ENCODE results near the gene SP140. TPM values are rescaled to one million over a fixed set of nuclear protein-coding genes. Genes with fewer than 3 reads are reported as not detected.

Gene SP140
- total and polyA plus RNA-seq, 2 experiments from 2014 or later, result 0.24 to 0.70 TPM

DNA sequence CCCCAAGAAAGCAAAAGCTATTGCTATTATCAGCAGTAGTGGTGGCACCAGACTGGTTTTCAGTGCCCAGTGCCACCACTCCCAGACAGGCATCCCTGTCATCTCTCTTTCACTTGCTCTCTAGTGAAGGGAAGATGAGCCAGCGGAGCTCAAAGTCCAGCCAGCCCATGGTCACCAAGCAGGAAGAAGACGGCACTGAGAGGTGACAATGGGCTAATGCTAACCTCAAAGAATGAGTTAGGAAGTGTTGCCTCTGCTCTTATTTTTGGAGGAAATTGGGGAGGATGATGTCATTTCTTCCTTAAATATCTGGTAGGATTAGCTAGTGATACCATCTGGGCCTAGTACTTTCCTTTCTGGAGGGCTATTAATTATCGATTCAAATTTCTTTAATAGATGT, 1.7 kb downstream of the SP140 start:
- DNase-seq (ENCODE audit: low spot score) (no peak), ATAC-seq (no peak)
- Histone ChIP-seq H2AFZ (no peak overlapping the region), H3K36me3 (ENCODE audit: insufficient read depth) (no peaks in the 10 kb centered on the region), H3K4me1 (ENCODE audit: insufficient read depth) (0 out of 2 replicates have a peak, but pooled peaks cover 8% of the 10 kb centered on the region), H3F3A (replicated peaks; ENCODE audit: low read depth) (no peaks in the 10 kb centered on the region), H3K4me2 (no peak overlapping the region), H3K27me3 (ENCODE audit: insufficient read depth) (no peaks in the 10 kb centered on the region), H3K4me3 (no peak overlapping the region), H3K27ac (ENCODE audit: low read depth) (no peak overlapping the region), H4K20me1 (replicated peaks; ENCODE audit: insufficient read depth) (no peaks in the 10 kb centered on the region), H3K79me2 (replicated peaks; ENCODE audit: insufficient read depth) (no peaks in the 10 kb centered on the region), H3K9me2 (ENCODE audit: insufficient read depth) (no peaks in the 10 kb centered on the region)
- Mint-ChIP-seq H3K27me3 (ENCODE audit: insufficient read depth, low read depth, poor library complexity) (peaks cover 3% of the 10 kb centered on the region), H3K4me3 (no peak overlapping the region), H3K9me3 (peaks cover 19% of the 10 kb centered on the region), H3K27ac (no peak overlapping the region), H3K36me3 (ENCODE audit: low read depth) (peaks cover 17% of the 10 kb centered on the region), H3K4me1 (peaks cover 9% of the 10 kb centered on the region; the same call in 2 of the 3 replicates)
- TF ChIP-seq JUNB (IDR thresholded peaks at IDR 0.05; ENCODE audit: unreplicated experiment) (no peak), STAT1 (IDR thresholded peaks at IDR 0.05; ENCODE audit: unreplicated experiment) (no peak), EZH2 (IDR thresholded peaks at IDR 0.05; ENCODE audit: low read depth, unreplicated experiment) (no peak), EZH2phosphoT487 (IDR thresholded peaks at IDR 0.05; ENCODE audit: unreplicated experiment) (no peak), ZNF114 (CRISPR knock-in tag; IDR thresholded peaks at IDR 0.05) (no peak), CREB1 (CRISPR knock-in tag; IDR thresholded peaks at IDR 0.05; ENCODE audit: low read depth) (no peak), NANOG (IDR thresholded peaks at IDR 0.05; ENCODE audit: borderline replicate concordance) (no peak), POLR2AphosphoS5 (IDR thresholded peaks at IDR 0.05; ENCODE audit: low read depth) (no peak), ZNF331 (CRISPR knock-in tag; IDR thresholded peaks at IDR 0.05; ENCODE audit: low read depth) (no peak)
- TF ChIP-seq, protein P1, sequence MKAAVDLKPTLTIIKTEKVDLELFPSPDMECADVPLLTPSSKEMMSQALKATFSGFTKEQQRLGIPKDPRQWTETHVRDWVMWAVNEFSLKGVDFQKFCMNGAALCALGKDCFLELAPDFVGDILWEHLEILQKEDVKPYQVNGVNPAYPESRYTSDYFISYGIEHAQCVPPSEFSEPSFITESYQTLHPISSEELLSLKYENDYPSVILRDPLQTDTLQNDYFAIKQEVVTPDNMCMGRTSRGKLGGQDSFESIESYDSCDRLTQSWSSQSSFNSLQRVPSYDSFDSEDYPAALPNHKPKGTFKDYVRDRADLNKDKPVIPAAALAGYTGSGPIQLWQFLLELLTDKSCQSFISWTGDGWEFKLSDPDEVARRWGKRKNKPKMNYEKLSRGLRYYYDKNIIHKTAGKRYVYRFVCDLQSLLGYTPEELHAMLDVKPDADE (IDR thresholded peaks at IDR 0.05), result no peak
- TF ChIP-seq, protein P2, sequence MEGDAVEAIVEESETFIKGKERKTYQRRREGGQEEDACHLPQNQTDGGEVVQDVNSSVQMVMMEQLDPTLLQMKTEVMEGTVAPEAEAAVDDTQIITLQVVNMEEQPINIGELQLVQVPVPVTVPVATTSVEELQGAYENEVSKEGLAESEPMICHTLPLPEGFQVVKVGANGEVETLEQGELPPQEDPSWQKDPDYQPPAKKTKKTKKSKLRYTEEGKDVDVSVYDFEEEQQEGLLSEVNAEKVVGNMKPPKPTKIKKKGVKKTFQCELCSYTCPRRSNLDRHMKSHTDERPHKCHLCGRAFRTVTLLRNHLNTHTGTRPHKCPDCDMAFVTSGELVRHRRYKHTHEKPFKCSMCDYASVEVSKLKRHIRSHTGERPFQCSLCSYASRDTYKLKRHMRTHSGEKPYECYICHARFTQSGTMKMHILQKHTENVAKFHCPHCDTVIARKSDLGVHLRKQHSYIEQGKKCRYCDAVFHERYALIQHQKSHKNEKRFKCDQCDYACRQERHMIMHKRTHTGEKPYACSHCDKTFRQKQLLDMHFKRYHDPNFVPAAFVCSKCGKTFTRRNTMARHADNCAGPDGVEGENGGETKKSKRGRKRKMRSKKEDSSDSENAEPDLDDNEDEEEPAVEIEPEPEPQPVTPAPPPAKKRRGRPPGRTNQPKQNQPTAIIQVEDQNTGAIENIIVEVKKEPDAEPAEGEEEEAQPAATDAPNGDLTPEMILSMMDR (conservative IDR thresholded peaks at IDR 0.05; ENCODE audit: low read depth in 2 of 2), result no peak
- TF ChIP-seq, protein P3, sequence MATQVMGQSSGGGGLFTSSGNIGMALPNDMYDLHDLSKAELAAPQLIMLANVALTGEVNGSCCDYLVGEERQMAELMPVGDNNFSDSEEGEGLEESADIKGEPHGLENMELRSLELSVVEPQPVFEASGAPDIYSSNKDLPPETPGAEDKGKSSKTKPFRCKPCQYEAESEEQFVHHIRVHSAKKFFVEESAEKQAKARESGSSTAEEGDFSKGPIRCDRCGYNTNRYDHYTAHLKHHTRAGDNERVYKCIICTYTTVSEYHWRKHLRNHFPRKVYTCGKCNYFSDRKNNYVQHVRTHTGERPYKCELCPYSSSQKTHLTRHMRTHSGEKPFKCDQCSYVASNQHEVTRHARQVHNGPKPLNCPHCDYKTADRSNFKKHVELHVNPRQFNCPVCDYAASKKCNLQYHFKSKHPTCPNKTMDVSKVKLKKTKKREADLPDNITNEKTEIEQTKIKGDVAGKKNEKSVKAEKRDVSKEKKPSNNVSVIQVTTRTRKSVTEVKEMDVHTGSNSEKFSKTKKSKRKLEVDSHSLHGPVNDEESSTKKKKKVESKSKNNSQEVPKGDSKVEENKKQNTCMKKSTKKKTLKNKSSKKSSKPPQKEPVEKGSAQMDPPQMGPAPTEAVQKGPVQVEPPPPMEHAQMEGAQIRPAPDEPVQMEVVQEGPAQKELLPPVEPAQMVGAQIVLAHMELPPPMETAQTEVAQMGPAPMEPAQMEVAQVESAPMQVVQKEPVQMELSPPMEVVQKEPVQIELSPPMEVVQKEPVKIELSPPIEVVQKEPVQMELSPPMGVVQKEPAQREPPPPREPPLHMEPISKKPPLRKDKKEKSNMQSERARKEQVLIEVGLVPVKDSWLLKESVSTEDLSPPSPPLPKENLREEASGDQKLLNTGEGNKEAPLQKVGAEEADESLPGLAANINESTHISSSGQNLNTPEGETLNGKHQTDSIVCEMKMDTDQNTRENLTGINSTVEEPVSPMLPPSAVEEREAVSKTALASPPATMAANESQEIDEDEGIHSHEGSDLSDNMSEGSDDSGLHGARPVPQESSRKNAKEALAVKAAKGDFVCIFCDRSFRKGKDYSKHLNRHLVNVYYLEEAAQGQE (IDR thresholded peaks at IDR 0.05; ENCODE audit: unreplicated experiment), result no peak
- TF ChIP-seq, protein P4, sequence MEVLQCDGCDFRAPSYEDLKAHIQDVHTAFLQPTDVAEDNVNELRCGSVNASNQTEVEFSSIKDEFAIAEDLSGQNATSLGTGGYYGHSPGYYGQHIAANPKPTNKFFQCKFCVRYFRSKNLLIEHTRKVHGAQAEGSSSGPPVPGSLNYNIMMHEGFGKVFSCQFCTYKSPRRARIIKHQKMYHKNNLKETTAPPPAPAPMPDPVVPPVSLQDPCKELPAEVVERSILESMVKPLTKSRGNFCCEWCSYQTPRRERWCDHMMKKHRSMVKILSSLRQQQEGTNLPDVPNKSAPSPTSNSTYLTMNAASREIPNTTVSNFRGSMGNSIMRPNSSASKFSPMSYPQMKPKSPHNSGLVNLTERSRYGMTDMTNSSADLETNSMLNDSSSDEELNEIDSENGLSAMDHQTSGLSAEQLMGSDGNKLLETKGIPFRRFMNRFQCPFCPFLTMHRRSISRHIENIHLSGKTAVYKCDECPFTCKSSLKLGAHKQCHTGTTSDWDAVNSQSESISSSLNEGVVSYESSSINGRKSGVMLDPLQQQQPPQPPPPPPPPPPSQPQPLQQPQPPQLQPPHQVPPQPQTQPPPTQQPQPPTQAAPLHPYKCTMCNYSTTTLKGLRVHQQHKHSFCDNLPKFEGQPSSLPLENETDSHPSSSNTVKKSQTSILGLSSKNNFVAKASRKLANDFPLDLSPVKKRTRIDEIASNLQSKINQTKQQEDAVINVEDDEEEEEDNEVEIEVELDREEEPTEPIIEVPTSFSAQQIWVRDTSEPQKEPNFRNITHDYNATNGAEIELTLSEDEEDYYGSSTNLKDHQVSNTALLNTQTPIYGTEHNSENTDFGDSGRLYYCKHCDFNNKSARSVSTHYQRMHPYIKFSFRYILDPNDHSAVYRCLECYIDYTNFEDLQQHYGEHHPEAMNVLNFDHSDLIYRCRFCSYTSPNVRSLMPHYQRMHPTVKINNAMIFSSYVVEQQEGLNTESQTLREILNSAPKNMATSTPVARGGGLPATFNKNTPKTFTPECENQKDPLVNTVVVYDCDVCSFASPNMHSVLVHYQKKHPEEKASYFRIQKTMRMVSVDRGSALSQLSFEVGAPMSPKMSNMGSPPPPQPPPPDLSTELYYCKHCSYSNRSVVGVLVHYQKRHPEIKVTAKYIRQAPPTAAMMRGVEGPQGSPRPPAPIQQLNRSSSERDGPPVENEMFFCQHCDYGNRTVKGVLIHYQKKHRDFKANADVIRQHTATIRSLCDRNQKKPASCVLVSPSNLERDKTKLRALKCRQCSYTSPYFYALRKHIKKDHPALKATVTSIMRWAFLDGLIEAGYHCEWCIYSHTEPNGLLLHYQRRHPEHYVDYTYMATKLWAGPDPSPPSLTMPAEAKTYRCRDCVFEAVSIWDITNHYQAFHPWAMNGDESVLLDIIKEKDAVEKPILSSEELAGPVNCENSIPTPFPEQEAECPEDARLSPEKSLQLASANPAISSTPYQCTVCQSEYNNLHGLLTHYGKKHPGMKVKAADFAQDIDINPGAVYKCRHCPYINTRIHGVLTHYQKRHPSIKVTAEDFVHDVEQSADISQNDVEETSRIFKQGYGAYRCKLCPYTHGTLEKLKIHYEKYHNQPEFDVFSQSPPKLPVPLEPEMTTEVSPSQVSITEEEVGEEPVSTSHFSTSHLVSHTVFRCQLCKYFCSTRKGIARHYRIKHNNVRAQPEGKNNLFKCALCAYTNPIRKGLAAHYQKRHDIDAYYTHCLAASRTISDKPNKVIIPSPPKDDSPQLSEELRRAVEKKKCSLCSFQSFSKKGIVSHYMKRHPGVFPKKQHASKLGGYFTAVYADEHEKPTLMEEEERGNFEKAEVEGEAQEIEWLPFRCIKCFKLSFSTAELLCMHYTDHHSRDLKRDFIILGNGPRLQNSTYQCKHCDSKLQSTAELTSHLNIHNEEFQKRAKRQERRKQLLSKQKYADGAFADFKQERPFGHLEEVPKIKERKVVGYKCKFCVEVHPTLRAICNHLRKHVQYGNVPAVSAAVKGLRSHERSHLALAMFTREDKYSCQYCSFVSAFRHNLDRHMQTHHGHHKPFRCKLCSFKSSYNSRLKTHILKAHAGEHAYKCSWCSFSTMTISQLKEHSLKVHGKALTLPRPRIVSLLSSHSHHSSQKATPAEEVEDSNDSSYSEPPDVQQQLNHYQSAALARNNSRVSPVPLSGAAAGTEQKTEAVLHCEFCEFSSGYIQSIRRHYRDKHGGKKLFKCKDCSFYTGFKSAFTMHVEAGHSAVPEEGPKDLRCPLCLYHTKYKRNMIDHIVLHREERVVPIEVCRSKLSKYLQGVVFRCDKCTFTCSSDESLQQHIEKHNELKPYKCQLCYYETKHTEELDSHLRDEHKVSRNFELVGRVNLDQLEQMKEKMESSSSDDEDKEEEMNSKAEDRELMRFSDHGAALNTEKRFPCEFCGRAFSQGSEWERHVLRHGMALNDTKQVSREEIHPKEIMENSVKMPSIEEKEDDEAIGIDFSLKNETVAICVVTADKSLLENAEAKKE (CRISPR knock-in tag; IDR thresholded peaks at IDR 0.05), result no peak

Measured in GM23338 (cell line).